ENCODE results near the gene TSPAN19.

- TF ChIP-seq FOXP4 (CRISPR knock-in tag; IDR thresholded peaks at IDR 0.05) = no peak
- no peak for TF ChIP-seq CTCF (IDR thresholded peaks at IDR 0.05)
Observed at GRCh38 chr12:85072826-85073225, 36.7 kb upstream of the TSPAN19 start.
